Stimulated activated CD4-positive, alpha-beta T cell treated with anti-CD3 and anti-CD28 coated beads, Interleukin-15, amount 100 ng/mL, for 1 hour (primary cell): ENCODE results near the gene MAP3K5.

ENCODE experiments used
- DNase-seq, 2 donors: peaks; one replicate each; pipeline ENCODE4 v3.0.0-alpha.2; 2020; ENCODE audit warnings: low read depth in 1 of 2, low spot score in 1 of 2

Gene MAP3K5

DNA sequence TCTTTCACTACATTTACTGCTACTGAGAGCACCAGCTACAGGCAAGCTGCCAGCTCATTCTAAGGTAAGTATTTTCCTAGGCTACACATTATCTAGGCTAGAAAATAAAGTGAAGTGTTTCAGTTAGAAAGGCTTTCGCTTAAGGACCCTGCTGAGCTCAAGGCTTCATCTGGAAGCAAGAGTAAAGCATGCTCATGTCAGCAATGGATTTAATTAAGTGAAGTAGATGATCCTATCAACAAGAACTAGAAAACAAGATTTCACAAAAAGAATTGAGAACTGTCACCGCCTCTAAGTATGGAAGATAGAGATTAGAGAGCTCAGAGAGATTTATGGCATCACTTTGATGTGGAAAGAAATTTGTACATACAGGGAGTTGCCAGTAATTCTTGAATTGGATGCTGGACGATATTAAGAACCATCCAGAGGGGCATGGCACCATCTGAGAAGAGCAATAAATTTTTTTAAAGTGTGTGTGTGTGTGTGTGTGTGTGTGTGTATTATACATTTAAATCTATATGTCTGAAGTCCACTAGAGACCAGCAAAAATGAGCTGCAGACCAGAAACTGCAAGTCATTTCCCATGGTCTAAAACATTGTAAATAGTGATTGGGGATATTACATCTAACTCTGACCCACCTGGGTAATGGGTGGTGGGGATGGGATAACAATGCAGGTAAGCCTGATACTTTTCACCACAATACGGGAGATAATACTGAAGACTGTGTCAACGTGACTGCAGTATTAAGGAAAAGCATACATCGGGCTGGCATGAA is 136.8 kb downstream of the MAP3K5 start:
- DNase-seq = no peak

DNA sequence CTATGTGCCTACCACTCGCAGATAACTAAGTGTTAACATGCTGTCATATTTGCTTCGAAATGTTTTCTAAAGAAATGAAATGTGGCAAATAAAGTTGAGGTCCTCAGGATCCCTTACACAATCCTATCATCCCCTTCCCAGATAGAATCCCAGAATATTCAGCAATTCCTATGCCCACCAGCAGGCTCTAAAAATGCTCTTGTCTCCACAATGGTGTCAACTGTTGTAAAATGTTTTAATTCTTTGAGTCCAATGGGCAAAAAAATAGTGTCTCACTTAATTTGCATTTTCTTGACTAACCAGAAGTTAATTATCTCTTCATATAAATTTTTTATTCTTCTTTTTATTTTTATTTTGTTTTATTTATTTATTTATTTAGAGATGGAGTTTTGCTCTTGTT is 138.2 kb downstream of the MAP3K5 start:
- DNase-seq = no peak

DNA sequence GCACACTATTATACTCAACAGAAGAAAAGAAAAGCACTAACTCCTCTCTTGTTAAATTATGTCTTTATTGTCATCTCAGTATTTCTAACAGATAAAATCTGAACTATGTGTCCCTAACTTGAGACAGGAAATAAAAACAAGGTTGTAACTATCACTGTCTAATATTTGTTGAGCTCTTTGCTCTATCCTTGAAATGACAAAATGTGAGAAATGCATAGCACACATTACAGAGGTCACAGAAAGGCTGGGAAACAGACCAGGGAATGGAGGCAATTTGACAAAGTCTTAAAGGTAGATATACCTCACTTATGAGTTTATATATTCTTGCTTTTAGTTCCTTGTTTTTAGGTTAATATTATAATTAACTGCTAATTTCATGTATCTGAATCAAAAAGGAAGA is 139.6 kb downstream of the MAP3K5 start:
- DNase-seq = no peak

DNA sequence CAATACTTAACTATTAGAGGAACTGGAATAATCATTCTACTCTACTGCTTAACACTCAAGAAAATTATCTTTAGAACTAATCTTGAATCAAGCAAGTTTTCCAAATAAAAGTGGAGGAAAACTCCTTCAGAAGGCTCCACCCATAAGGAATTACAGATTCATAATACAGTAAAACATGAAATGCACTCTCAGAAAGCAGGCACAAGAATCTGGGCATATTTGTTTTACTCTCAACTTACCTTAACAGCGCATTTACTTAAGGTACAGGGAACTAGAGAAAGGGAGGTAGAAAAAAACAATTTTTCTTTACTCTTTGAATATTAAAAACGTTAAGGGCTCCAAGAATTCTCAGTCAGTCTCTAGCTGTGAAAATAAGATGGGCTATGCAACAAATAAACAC is 140.3 kb downstream of the MAP3K5 start:
- no peak for DNase-seq

DNA sequence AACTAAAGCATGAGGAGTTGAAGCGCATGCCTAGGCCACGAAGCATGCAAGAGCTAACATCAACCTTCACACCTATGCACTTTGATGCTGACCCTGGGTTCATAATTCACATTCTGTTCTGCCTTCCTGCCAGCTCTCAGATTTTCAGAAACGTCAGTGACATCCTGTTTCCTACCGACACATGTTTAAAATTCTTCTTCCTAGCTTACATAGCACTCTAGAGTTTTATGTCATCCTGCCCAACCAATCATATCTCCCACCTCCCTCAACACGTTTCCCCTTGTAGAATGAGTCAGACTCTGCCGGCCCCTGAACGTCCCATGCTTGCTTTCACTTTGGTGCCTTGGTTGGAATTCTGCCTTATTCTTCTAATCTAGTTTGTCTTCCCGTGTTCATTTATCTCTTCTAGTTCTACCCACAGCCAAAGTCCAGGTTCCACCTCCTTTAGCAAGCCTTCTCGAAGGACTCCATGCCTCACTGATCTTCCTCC is 144.9 kb downstream of the MAP3K5 start:
- peak in 1 of 2 donors; percentile 4 for DNase-seq

DNA sequence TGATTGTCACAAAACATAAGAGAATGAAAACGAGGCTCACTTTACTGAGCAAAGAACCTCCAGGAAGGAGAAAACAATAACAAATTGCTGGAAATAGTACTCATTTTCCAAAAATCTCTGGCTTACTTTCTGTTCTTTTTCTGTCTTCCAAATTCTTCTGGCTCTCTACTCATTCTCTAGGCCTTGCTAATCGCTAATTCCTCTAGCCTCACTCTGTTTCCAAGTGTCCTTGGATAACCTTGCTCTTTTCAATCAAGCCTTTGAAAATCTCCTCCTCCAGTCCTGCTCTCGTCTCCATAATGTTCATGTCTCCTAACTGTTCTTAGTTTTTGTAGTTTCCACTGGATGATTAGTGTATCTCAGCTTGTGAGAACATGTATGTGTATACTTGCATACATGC is 145.9 kb downstream of the MAP3K5 start:
- DNase-seq = no peak

DNA sequence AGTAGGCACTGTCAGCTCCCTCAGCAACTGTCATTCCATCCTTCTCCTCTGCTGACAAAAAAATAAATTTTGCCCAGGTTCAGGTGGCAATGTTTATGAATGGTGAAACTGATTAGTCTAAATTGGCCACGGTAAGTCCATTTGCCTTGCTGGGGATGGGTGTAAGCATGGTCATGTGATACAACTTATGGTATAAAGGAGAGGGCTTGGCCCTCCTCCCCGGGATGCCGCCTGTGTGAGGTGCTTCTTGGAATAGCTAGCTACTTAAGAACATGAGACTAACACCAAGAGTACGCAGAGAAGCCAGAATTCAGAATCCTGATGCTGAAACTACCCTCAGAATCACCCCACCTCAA is 147.7 kb downstream of the MAP3K5 start:
- no peak for DNase-seq

DNA sequence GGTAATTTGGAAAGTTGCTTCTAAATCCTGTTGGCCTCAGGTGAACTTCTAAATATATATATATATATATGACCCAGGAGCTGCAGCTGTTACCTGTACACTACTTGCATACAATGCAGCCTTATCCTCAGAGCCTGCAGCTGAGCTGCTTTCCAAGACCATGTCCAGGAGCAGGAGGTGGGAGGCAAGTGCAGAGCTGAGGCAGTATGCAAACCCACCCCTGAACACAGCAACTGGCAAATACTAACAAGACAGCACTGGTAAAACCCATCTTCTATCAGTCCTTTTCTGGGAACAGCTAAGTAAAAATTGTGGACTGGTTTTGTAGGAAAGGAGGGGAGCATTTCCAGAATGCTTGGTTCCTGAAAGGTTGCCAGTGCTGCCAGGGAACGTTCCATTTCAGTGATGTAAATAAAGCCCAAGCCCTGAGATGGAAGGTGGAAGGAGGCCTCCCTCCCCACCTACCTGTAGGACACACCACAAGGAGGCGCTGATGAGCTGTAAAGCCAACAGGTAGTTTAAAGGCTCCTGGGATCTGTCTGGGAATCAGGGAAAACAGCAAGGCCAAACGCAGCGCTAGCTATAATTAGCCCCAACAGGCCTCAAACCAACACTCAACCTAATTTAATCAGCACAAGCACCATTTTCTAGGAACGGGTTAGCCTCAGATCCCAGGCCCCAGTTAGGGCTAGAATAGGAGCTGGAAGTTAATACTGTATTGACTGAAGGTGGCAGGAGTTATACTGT is 148.3 kb downstream of the MAP3K5 start:
- DNase-seq = peak; percentile 56 to 57

DNA sequence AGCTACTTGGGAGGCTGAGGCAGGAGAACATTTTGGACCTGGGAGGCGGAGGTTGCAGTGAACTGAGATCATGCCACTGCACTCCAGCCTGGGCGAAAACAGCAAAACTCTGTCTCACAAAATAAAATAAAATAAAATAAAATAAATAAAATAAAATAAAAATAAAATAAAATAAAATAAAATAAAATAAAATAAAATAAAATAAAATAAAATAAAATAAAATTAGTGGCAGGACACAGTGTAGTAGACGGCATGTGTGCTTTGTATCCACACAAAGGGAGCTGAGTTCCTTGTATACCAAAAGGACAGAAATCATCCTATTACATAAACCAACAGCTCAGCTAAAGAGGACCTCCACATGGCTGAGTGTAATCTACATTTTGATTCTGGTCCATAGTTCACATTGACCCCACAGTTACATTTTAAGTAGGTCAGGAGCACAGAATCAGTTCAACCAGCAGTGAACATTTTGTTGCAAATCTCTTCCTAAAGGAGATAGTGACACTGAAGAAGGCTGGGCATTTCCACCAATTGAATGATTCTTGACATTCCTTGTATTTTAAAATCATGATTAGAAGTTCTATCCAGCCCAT is 150.3 kb downstream of the MAP3K5 start:
- DNase-seq = no peak

DNA sequence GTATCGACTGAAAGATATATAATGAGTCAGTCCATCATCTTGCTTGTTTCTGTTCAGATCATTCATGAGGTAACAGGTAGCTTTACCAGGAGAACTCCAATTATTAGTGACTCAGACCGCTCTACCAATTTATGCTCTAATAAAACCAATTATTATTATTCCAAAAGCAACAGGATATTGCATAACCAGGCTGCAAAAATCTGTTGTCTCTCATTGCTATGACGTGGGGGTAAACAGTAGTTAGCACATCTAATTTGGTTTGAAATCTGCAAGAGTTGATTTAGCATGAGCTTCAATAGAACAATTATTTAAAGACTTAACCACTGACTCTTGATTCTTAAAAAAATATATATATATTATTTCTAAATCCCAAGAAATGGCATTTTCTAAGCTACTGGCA is 151.1 kb downstream of the MAP3K5 start:
- no peak for DNase-seq

DNA sequence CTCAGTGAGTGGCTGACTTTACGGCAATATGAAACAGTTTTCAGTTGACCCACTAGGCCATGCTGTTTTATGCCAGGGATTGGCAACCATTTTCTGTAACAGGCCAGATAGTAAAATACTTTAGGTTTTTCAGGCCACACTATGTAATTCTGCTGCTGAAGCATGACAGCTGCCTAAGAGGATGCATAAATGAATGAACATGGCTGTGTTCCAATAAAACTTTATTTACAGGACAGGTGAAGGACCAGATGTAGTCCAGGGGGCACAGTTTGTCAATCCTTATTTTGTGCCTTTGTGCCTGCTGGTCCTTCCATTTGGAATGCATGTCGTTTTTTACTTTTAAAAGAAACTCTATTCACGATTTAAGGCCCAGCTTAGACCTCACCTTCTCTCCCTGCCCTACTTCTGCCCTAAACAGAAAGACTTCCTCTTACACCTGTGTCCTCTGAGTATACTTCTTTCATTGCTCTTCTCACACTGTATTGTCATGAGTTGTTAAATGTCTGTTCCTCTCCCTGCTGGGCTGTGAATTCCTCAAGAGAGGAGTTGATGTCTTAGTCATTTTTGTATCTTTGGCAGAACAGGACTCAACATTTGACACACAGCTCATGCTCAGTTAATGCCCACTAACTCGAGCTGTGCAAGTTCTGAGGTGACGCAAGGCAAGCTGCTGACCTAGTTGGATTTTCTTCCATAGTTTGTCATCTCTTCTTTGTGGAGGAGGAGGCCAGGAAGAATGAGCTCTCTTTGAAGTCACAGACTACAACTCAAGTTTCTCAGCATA is 152.0 kb downstream of the MAP3K5 start:
- no peak for DNase-seq

DNA sequence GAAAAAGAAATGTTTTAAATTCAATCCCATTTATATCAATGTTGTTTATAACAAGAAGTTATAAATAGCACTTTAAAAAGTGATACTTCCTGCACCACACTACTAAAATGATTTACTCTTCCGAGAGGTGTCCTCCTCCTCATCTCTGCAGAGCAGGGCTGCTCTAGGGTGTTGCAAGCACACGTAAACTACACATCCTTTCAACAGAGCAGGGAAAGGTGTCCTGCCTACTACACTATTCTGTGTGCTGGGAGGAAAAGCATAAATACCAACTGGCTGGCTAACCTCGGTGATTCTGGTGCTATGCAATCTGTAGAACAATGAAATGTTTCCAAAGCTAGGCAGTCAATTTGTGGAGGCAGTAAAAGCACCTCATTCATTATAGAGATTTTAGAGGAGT is 152.6 kb downstream of the MAP3K5 start:
- DNase-seq = no peak

DNA sequence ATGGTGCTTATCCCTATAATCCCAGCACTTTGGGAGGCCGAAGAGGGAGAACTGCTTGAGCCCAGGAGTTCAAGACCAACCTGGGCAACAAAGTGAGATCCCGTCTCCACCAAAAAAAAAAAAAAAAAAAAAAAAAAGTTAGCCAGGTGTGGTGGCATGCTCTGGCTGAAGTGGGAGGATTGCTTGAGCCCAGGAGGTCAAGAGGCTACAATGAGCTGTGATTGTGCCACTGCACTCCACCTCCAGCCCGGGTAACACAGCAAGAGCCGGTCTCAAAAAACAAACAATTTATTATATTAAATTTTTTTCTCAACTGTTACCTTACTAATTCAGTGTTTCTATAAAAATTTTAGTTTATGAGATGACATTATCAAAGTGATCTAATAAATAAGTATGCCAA is 156.7 kb downstream of the MAP3K5 start:
- DNase-seq = no peak

DNA sequence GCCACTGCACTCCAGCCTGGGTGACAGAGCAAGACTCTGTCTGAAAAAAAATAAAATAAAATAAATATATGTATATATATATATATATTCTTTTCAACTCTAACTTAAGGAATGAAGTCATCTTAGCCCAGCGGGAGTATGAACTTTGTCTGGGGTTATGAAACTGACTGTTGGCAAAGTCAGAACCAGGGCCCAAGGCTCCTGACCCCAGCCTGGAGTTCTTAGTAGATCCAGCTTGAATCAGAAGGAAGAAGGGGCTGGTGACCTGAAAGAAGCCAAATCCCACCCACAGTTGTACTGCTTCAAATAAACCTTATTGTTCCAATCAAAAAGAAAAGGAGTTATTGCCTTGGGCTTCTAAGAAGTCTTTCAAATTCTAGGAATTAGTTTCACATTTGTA is 158.9 kb downstream of the MAP3K5 start:
- no peak for DNase-seq

DNA sequence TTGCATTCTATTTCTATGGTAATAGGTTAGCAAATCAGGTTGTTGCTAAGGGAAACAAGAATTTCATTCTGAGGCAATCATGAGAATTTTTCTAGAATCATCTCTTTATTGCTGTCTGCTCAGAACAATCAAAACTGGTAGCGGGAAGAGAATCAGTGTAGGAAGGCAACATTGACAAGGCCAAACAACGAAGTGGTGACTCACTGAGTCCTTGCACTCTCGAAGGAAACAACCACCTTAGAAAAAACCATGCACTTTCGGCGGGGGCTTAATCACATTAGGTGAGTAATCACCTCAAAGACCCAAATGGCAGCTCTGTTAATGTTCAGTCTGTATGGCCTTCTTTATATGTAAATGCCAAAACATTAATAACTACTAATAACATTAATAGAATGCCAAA is 163.3 kb downstream of the MAP3K5 start:
- DNase-seq = no peak

DNA sequence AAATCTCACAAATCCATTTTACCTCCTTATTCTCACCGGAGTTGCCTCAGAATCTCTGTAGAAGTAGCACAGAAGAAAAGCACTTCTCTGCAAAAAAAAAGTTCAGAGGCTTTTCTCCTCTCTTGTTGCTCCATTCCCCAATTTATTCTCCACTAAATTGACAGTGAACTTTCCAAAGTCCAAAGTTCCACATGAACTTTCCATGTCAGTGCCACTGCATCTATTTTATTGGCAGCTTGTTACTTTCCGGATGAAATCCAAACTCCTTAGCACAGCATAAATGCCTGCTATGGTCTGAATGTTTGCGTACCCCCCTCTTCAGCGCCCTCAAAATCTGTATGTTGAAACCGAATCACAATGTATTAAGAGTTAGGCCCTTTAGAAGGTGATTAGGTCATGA is 165.1 kb downstream of the MAP3K5 start:
- DNase-seq = no peak

DNA sequence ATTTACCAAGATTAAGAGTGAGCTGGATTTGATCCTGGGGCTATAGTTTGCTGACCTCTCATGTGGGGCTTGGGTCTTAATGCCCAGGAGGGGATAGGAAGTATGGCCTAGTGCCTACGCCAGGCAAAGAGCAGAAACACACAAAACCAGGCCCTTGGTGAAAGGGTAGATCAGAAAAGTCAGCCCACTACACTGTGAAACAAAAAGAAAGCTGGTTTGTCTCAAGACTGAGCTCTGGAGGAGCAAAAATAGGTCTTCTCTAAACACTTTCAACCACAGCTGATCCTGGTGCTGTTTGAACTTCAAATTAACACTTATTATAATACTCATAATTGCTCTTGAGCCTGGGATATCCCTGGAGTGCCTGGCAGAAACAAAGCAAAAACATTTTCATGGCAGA is 167.0 kb downstream of the MAP3K5 start:
- DNase-seq = no peak

DNA sequence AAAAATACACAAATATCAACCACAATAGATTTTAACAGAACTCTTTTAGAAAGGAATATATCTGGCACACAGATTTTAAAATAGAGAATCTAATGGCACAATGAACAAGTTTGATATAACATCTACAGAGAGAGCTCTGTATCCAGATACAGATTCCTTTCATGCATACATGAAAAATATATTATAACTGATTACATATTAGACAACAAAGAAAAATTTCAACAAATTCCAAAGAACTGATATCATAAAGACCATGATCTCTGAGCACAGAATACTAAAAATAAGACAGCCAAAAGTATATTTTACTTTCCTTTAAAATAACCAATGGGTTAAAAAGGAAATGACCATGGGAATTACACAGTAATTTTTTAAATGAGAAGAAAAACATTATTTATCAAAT is 167.9 kb downstream of the MAP3K5 start:
- DNase-seq = no peak

DNA sequence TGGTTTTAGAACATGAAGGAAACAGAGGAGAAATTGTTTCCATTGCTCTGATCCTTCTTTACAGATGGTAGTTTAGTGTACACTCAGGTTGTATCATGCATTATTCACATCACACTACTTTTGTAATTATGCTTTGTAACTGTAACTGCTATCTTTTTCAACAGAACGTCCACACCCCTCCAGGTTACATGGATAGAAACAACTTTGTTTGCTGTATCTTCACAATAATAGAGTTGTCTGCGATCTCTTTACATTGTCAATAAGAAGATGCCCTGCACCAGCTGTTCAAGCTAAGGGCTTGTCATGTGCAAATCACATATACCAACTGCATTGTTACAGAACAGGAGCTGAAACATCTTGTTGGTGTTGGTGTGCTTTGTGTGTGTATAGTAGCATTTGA is 174.2 kb downstream of the MAP3K5 start:
- DNase-seq = no peak

DNA sequence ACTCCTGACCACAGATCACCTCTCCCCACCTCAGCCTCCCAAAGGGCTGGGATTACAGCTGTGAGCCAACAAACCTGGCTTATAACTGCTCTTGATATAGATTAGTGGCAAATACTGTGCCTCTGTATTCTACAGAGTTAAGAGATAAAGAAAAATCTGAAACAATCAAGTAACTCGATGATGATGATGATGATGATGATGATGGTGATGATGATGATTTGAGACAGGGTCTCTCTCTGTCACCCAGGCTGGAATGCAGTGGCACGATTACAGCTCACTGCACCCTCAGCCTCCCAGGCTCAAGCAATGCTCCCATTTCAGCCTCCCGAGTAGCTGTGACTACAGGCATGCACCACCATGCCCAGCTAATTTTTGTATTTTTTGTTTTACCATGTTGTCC is 175.8 kb downstream of the MAP3K5 start:
- no peak for DNase-seq

DNA sequence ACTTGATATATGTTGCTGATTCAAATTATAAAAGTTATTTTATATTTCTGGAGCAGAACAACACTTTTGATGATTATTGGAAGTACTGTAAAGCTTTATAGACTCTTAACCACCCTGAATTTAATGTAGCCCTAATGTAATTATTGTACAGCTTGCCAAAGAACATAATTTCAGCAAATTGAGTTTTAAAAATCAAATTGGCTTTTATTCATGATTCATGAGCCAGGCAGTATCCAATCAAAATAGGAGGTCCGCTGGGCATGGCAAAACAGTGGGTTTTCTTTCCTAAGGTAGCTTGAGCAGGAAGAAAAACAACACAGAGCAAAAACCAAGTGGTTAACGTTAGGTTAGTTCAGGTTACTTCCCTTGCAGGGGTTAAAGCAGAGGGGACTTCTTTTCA is 177.3 kb downstream of the MAP3K5 start:
- no peak for DNase-seq

DNA sequence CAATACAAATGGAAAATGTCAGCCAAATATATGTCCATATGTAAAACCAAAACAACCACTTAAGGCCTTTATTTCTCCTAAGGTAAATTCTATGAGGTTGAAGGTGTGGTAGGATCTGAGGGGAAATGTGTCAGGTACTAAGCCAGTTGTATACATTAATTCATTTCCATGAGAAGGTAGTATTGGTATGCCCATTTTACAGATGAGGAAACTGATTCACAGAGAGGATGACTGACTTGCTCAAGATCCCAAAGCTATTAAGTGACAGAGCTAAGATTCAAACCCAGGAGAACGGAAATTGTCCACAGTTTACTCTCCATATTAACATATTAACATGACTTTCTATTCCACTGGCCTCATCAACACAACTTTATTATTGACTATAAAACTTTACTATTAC is 177.9 kb downstream of the MAP3K5 start:
- DNase-seq = no peak
